MM.1S (cell line): ENCODE results near the gene SEC14L2.

ENCODE experiments used
- DNase-seq: peaks from one replicate; pipeline ENCODE4 v3.0.0-alpha.2; 2015
- H2AFZ ChIP-seq: fragments of 300-600 bp; sonication (generic); 2 replicates; pipeline ENCODE4 v1.6.0; 2016; ENCODE audit warnings: antibody characterized with exemption, low read length
- H3F3A ChIP-seq: fragments of 300-600 bp; sonication (generic); 2 replicates; pipeline ENCODE4 v1.6.1; 2016; ENCODE audit warnings: mild to moderate bottlenecking, antibody characterized with exemption, low read length, moderate library complexity, mixed read lengths; ENCODE audit not compliant: insufficient read depth
- H3K27ac ChIP-seq: fragments of 300-600 bp; sonication (generic); 2 replicates; pipeline ENCODE4 v1.5.1; 2016; ENCODE audit warnings: mild to moderate bottlenecking, low read length
- H3K27me3 ChIP-seq: fragments of 300-600 bp; sonication (generic); replicated peaks from 2 replicates; pipeline ENCODE4 v1.6.0; 2016; ENCODE audit warnings: low read length; ENCODE audit not compliant: insufficient read depth
- H3K36me3 ChIP-seq: fragments of 300-600 bp; sonication (generic); replicated peaks from 2 replicates; pipeline ENCODE4 v1.6.1; 2016; ENCODE audit warnings: mild to moderate bottlenecking, low read length, mixed read lengths; ENCODE audit not compliant: insufficient read depth
- H3K4me1 ChIP-seq: fragments of 300-600 bp; sonication (generic); 2 replicates; pipeline ENCODE4 v1.6.1; 2016; ENCODE audit warnings: low read length, mixed read lengths
- H3K4me2 ChIP-seq: fragments of 300-600 bp; sonication (generic); 2 replicates; pipeline ENCODE4 v1.6.0; 2016; ENCODE audit warnings: low read depth, low read length
- H3K4me3 ChIP-seq: fragments of 300-600 bp; sonication (generic); 2 replicates; pipeline ENCODE4 v1.5.1; 2016; ENCODE audit warnings: low read length, mixed read lengths
- H3K79me2 ChIP-seq: fragments of 300-600 bp; sonication (generic); 2 replicates; pipeline ENCODE4 v1.6.1; 2016; ENCODE audit warnings: mixed run types, low read length, mixed read lengths
- H3K9ac ChIP-seq: fragments of 300-600 bp; sonication (generic); 2 replicates; pipeline ENCODE4 v1.6.1; 2016; ENCODE audit warnings: low read length, mixed read lengths
- H3K9me2 ChIP-seq: fragments of 300-600 bp; sonication (generic); replicated peaks from 2 replicates; pipeline ENCODE4 v1.6.1; 2016; ENCODE audit warnings: mild to moderate bottlenecking, low read length, mixed read lengths; ENCODE audit not compliant: insufficient read depth
- H3K9me3 ChIP-seq: fragments of 300-600 bp; sonication (generic); replicated peaks from 2 replicates; pipeline ENCODE4 v1.6.1; 2016; ENCODE audit warnings: mild to moderate bottlenecking, low read length, mixed read lengths; ENCODE audit not compliant: insufficient read depth
- H4K20me1 ChIP-seq: fragments of 300-600 bp; sonication (generic); 2 replicates; pipeline ENCODE4 v1.6.1; 2016; ENCODE audit warnings: mild to moderate bottlenecking, low read length, moderate library complexity, mixed read lengths; ENCODE audit not compliant: insufficient read depth
- EZH2 ChIP-seq: fragments of 300-600 bp; sonication (generic); optimal IDR thresholded peaks from 2 replicates; pipeline ENCODE3; 2017; ENCODE audit warnings: low read depth, mild to moderate bottlenecking, antibody characterized with exemption, low read length, mixed read lengths
- EZH2phosphoT487 ChIP-seq: fragments of 300-600 bp; sonication (generic); IDR thresholded peaks from 2 replicates; pipeline ENCODE4 v1.6.1; 2018; ENCODE audit warnings: antibody characterized with exemption, low read length
- TF ChIP-seq, protein P1 (sequence below): fragments of 300-600 bp; sonication (generic); IDR thresholded peaks from 2 replicates; pipeline ENCODE4 v1.5.1; 2016; ENCODE audit warnings: antibody characterized with exemption, low read length, mixed read lengths

The SEC14L2 gene

DNA sequence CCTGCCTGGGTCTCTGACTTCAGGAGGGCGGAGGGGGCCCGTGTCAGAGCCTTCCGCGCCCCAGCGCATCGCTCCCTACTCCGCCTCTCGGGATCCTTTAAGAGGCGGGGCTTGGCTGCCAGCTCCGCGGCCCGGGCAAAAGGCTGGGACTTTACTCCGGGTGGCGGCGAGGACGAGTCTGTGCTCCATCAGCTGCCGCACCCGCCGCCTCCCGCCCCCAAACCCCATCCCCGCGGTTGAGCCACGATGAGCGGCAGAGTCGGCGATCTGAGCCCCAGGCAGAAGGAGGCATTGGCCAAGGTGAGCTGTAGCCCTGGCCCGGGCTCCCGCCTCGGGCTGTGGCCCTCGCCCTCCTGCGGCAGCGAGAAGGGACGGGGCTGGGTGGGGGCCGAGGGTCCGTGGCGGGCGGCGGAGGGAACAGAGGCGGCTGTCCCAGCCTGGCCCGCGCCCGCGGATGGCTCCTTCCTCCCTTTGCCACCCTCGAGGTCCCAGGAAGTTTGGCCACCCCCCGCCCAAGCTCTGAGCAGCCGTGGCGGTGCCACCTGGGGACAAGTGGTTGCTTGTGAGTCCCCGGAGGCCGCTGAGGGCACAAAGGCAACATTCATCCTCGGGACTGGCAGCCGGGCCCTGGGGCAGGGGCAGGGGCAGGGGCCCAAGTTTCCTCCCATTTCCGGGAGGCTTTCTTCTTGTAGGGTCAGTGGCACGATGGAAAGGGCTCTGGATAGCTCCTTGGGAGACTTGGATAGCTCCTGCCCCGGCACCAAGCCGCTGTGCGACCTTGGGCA, at the start of gene SEC14L2:
Gene SEC14L2, plus strand, starts transcription at position 148 of the 785 bp plus-strand sequence. Its CDS starts 99 bp downstream, at position 247.
- no peaks in the 10 kb centered on the region for H4K20me1 ChIP-seq
- no peaks in the 10 kb centered on the region for H3K9me3 ChIP-seq
- peak within 1 kb of the TSS; percentile 85 for H3K4me2 ChIP-seq
- H3K4me3 ChIP-seq, result peak within 1 kb of the TSS; percentile 59
- H3K36me3 ChIP-seq, result no peaks in the 10 kb centered on the region
- no peak within 1 kb of the TSS for H3K27ac ChIP-seq
- H3K27me3 ChIP-seq, result peaks cover 20% of the 10 kb centered on the region
- no peaks in the 10 kb centered on the region for H3F3A ChIP-seq
- H2AFZ ChIP-seq, result peak within 1 kb of the TSS; percentile 61
- no peaks in the 10 kb centered on the region for H3K9me2 ChIP-seq
- DNase-seq, result peak; percentile 29
- H3K9ac ChIP-seq, result peak within 1 kb of the TSS; percentile 21; the same call in 1 of the 2 replicates
- no peaks in the 10 kb centered on the region for H3K79me2 ChIP-seq
- no peaks in the 10 kb centered on the region for H3K4me1 ChIP-seq
- TF ChIP-seq, protein P1, sequence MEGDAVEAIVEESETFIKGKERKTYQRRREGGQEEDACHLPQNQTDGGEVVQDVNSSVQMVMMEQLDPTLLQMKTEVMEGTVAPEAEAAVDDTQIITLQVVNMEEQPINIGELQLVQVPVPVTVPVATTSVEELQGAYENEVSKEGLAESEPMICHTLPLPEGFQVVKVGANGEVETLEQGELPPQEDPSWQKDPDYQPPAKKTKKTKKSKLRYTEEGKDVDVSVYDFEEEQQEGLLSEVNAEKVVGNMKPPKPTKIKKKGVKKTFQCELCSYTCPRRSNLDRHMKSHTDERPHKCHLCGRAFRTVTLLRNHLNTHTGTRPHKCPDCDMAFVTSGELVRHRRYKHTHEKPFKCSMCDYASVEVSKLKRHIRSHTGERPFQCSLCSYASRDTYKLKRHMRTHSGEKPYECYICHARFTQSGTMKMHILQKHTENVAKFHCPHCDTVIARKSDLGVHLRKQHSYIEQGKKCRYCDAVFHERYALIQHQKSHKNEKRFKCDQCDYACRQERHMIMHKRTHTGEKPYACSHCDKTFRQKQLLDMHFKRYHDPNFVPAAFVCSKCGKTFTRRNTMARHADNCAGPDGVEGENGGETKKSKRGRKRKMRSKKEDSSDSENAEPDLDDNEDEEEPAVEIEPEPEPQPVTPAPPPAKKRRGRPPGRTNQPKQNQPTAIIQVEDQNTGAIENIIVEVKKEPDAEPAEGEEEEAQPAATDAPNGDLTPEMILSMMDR, result no peak
- TF ChIP-seq EZH2 (no peak), EZH2phosphoT487 (no peak)

DNA sequence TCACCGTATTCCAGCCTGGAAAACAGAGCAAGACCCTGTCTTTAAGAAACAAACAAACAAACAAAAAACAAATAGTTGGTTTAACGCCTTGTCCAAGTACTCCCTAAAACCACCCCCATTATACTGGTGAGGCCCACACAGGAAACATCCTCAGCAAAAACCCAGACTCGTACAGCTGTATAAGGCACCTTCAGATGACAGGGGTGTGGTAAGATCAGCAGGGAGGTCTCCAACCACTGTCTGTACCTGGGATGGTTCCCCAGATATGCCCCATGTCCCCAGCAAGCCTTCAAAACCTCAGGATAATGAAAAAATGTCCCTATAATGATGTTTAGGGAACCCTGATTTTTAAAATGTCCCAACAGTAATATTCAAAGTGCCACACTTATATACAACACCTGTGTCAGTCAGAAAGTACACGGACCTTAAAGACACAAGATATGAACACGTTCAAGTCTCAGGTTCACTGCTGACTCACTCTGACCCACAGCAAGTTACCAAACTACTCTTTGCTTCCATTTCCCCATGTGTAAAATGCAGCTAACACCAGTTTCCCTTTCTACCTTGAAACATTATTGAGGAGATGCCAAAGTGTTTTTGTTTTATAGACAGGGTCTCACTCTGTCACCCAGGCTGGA, 49.4 kb upstream of the SEC14L2 start:
- Histone ChIP-seq H3K36me3 (peaks cover 26% of the 10 kb centered on the region), H3K4me3 (no peak overlapping the region), H3K27ac (no peak overlapping the region), H3K9ac (no peak overlapping the region), H2AFZ (no peak overlapping the region), H3F3A (no peaks in the 10 kb centered on the region), H3K27me3 (no peaks in the 10 kb centered on the region), H3K4me2 (no peak overlapping the region), H3K4me1 (no peaks in the 10 kb centered on the region), H3K9me3 (no peaks in the 10 kb centered on the region), H3K9me2 (no peaks in the 10 kb centered on the region), H3K79me2 (peaks cover 63% of the 10 kb centered on the region), H4K20me1 (no peaks in the 10 kb centered on the region)
- DNase-seq, result no peak
- TF ChIP-seq, protein P1, result no peak
- TF ChIP-seq EZH2, result no peak
- no peak for TF ChIP-seq EZH2phosphoT487

DNA sequence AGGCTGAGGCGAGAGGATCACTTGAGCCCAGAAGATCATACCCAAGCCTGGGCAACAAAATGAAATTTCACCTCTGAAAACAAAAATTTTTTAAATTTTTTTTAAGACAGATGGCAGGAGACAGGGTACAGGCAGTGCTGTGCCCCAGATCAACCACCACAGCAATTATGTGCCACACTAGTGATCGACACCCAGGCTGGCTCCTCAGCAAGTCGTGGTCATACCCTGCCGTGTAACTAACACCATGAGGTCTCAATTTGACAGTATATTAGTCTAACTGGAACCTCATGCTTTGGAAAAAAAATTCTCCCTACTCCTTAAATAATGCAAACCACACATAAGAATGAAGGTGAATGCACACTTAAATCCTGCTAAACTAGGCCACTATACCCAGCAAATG, 48.4 kb upstream of the SEC14L2 start:
- H4K20me1 ChIP-seq, result no peaks in the 10 kb centered on the region
- no peaks in the 10 kb centered on the region for H3K9me2 ChIP-seq
- H2AFZ ChIP-seq, result no peak overlapping the region
- peaks cover 25% of the 10 kb centered on the region for H3K36me3 ChIP-seq
- H3K4me3 ChIP-seq, result no peak overlapping the region
- H3K9me3 ChIP-seq, result no peaks in the 10 kb centered on the region
- no peaks in the 10 kb centered on the region for H3K27me3 ChIP-seq
- TF ChIP-seq EZH2, result no peak
- TF ChIP-seq, protein P1, result no peak
- no peak for TF ChIP-seq EZH2phosphoT487
- H3K4me1 ChIP-seq, result no peaks in the 10 kb centered on the region
- no peak overlapping the region for H3K27ac ChIP-seq
- H3K9ac ChIP-seq, result no peak overlapping the region
- H3K4me2 ChIP-seq, result no peak overlapping the region
- no peaks in the 10 kb centered on the region for H3F3A ChIP-seq
- no peak for DNase-seq
- H3K79me2 ChIP-seq, result peaks cover 71% of the 10 kb centered on the region
